GM12875 (cell line): ENCODE results near the gene PODNL1.

Source experiments
- H3K4me3 ChIP-seq: one replicate; pipeline ENCODE4 v1.5.1; 2011; ENCODE audit warnings: low read depth, low read length, control low read depth
- CTCF ChIP-seq: IDR thresholded peaks from 2 replicates; pipeline ENCODE4 v1.5.1; 2011; ENCODE audit warnings: low read depth, mild to moderate bottlenecking, control low read depth, inconsistent platforms, low read length, moderate library complexity, borderline replicate concordance; ENCODE audit not compliant: insufficient read depth

Gene PODNL1

GRCh38 chr19:13938301-13939064 is at the start of gene PODNL1:
TSS of gene PODNL1 (minus strand) at chr19:13938417. CDS start at chr19:13938181, 236 bp downstream.
- TF ChIP-seq CTCF: no peak
- no peak within 1 kb of the TSS for H3K4me3 ChIP-seq

GRCh38 chr19:13987101-13987890 is 49.1 kb upstream of the PODNL1 start:
- TF ChIP-seq CTCF: no peak
- peak overlapping the region; percentile 16 for H3K4me3 ChIP-seq

- H3K4me3 ChIP-seq: peak overlapping the region; percentile 35
- no peak for TF ChIP-seq CTCF
Measured at GRCh38 chr19:13986348-13986904, 48.2 kb upstream of the PODNL1 start.

- H3K4me3 ChIP-seq: peak overlapping the region; percentile 26
- no peak for TF ChIP-seq CTCF
Measured at GRCh38 chr19:13985771-13986347, 47.6 kb upstream of the PODNL1 start.

GRCh38 chr19:13984875-13985741 is 46.9 kb upstream of the PODNL1 start:
- TF ChIP-seq CTCF: no peak
- no peak overlapping the region for H3K4me3 ChIP-seq

GRCh38 chr19:13984186-13984585 is 46.0 kb upstream of the PODNL1 start:
- no peak overlapping the region for H3K4me3 ChIP-seq
- TF ChIP-seq CTCF: no peak
